H9 (cell line): ENCODE results near the gene EPHA4. TPM values are rescaled to one million over a fixed set of nuclear protein-coding genes. Genes with fewer than 3 reads are reported as not detected.

ENCODE experiments used
- DNase-seq: peaks from one replicate; pipeline ENCODE4 v3.0.0-alpha.2; 2017
- H2AFZ ChIP-seq: one replicate; pipeline ENCODE4 v1.6.1; 2013; ENCODE audit warnings: mild to moderate bottlenecking, low read length, control low read depth, moderate library complexity
- H2AK5ac ChIP-seq: 2 replicates; pipeline ENCODE4 v1.6.1; 2013; ENCODE audit warnings: low read length, control low read depth, mixed read lengths; ENCODE audit not compliant: insufficient read length
- H2BK120ac ChIP-seq: one replicate; pipeline ENCODE4 v1.6.1; 2013; ENCODE audit warnings: low read depth, mild to moderate bottlenecking, low read length, control low read depth, inconsistent platforms; ENCODE audit not compliant: poor library complexity, severe bottlenecking
- H2BK12ac ChIP-seq: 2 replicates; pipeline ENCODE4 v1.6.1; 2013; ENCODE audit warnings: low read length, control low read depth, mixed read lengths, low read depth; ENCODE audit not compliant: insufficient read length
- H2BK15ac ChIP-seq: 2 replicates; pipeline ENCODE4 v1.6.1; 2013; ENCODE audit warnings: low read depth, low read length, control low read depth
- H2BK20ac ChIP-seq: one replicate; pipeline ENCODE4 v1.6.1; 2013; ENCODE audit warnings: low read depth, mild to moderate bottlenecking, low read length, control low read depth, inconsistent platforms; ENCODE audit not compliant: poor library complexity, severe bottlenecking
- H2BK5ac ChIP-seq: 2 replicates; pipeline ENCODE4 v1.6.1; 2013; ENCODE audit warnings: low read length, control low read depth, mixed read lengths; ENCODE audit not compliant: insufficient read length
- H3K14ac ChIP-seq: 2 replicates; pipeline ENCODE4 v1.6.1; 2013; ENCODE audit warnings: low read length, control low read depth; ENCODE audit not compliant: insufficient read depth
- H3K18ac ChIP-seq: 2 replicates; pipeline ENCODE4 v1.6.1; 2013; ENCODE audit warnings: low read depth, mild to moderate bottlenecking, mixed read lengths, low read length, control low read depth; ENCODE audit not compliant: insufficient read length
- H3K23ac ChIP-seq: 2 replicates; pipeline ENCODE4 v1.6.1; 2013; ENCODE audit warnings: low read length, control low read depth, mixed read lengths, low read depth; ENCODE audit not compliant: insufficient read length
- H3K23me2 ChIP-seq: 2 replicates; pipeline ENCODE4 v1.6.1; 2013; ENCODE audit warnings: low read depth, mild to moderate bottlenecking, mixed read lengths, low read length, control low read depth; ENCODE audit not compliant: insufficient read length, poor library complexity, severe bottlenecking
- H3K27ac ChIP-seq: 2 replicates; pipeline ENCODE4 v1.5.1; 2013; ENCODE audit warnings: low read length, control low read depth, mixed read lengths, low read depth; ENCODE audit not compliant: insufficient read length
- H3K27me3 ChIP-seq: 2 replicates; pipeline ENCODE4 v1.6.1; 2013; ENCODE audit warnings: low read length, control low read depth, inconsistent platforms; ENCODE audit not compliant: insufficient read depth
- H3K4ac ChIP-seq: 2 replicates; pipeline ENCODE4 v1.6.1; 2013; ENCODE audit warnings: low read depth, mild to moderate bottlenecking, control low read depth, inconsistent platforms, low read length, moderate library complexity
- H3K4me1 ChIP-seq: 2 replicates; pipeline ENCODE4 v1.6.1; 2013; ENCODE audit warnings: low read length, control low read depth, inconsistent platforms; ENCODE audit not compliant: insufficient read depth
- H3K4me2 ChIP-seq: 2 replicates; pipeline ENCODE4 v1.6.1; 2013; ENCODE audit warnings: low read length, control low read depth, mixed read lengths; ENCODE audit not compliant: insufficient read length, insufficient read depth
- H3K56ac ChIP-seq: 2 replicates; pipeline ENCODE4 v1.6.1; 2013; ENCODE audit warnings: low read depth, mild to moderate bottlenecking, mixed read lengths, low read length, control low read depth; ENCODE audit not compliant: insufficient read length
- H3K79me1 ChIP-seq: 2 replicates; pipeline ENCODE4 v1.6.1; 2013; ENCODE audit warnings: low read depth, mild to moderate bottlenecking, moderate library complexity, low read length, control low read depth, inconsistent platforms; ENCODE audit not compliant: insufficient read depth, poor library complexity, severe bottlenecking
- H3K79me2 ChIP-seq: 2 replicates; pipeline ENCODE4 v1.6.1; 2013; ENCODE audit warnings: low read length, control low read depth, inconsistent platforms; ENCODE audit not compliant: insufficient read depth
- H3K9ac ChIP-seq: 2 replicates; pipeline ENCODE4 v1.6.1; 2013; ENCODE audit warnings: low read length, control low read depth, mixed read lengths; ENCODE audit not compliant: insufficient read length; ENCODE audit errors: extremely low read depth
- H3K9me3 ChIP-seq: one replicate; pipeline ENCODE4 v1.6.1; 2013; ENCODE audit warnings: low read depth, low read length, inconsistent platforms; ENCODE audit not compliant: control insufficient read depth
- H3T11ph ChIP-seq: one replicate; pipeline ENCODE4 v1.6.1; 2013; ENCODE audit warnings: mild to moderate bottlenecking, low read length, control low read depth, inconsistent platforms
- H4K20me1 ChIP-seq: one replicate; pipeline ENCODE4 v1.6.1; 2013; ENCODE audit not compliant: control insufficient read depth, insufficient read length, insufficient read depth
- H4K5ac ChIP-seq: 2 replicates; pipeline ENCODE4 v1.6.1; 2013; ENCODE audit warnings: low read depth, mild to moderate bottlenecking, mixed read lengths, low read length, control low read depth; ENCODE audit not compliant: insufficient read length
- H4K8ac ChIP-seq: replicated peaks from 2 replicates; pipeline ENCODE4 v1.6.1; 2013; ENCODE audit warnings: low read length, control low read depth, mixed read lengths, low read depth; ENCODE audit not compliant: insufficient read length
- H4K91ac ChIP-seq: 2 replicates; pipeline ENCODE4 v1.6.1; 2013; ENCODE audit warnings: low read depth, mild to moderate bottlenecking, moderate library complexity, mixed read lengths, low read length, control low read depth; ENCODE audit not compliant: insufficient read length
- H3K27ac Mint-ChIP-seq, 3 experiments: 2 replicates in 2 of 3; 3 replicates in 1 of 3; pipeline ENCODE4 v1.8.0; 2020 to 2021; ENCODE audit warnings: mixed read lengths in 3 of 3, mild to moderate bottlenecking in 1 of 3, moderate library complexity in 1 of 3
- H3K27me3 Mint-ChIP-seq: 2 replicates; pipeline ENCODE4 v1.8.0; 2021; ENCODE audit warnings: low read depth, mild to moderate bottlenecking, moderate library complexity, mixed read lengths
- H3K36me3 Mint-ChIP-seq, 3 experiments: 2 replicates in 2 of 3; 3 replicates in 1 of 3; pipeline ENCODE4 v1.8.0; 2020 to 2021; ENCODE audit warnings: low read depth in 3 of 3, mixed read lengths in 3 of 3; ENCODE audit not compliant: insufficient read depth in 1 of 3
- H3K4me1 Mint-ChIP-seq, 2 experiments: 2 replicates each; pipeline ENCODE4 v1.8.0; 2020; ENCODE audit warnings: mixed read lengths in 2 of 2
- H3K4me3 Mint-ChIP-seq, 2 experiments: 2 replicates in 1 of 2; 3 replicates in 1 of 2; pipeline ENCODE4 v1.8.0; 2020 to 2021; ENCODE audit warnings: mild to moderate bottlenecking in 2 of 2, mixed read lengths in 2 of 2, moderate library complexity in 1 of 2
- H3K9me3 Mint-ChIP-seq, 2 experiments: 2 replicates in 1 of 2; 3 replicates in 1 of 2; pipeline ENCODE4 v1.8.0; 2020; ENCODE audit warnings: mild to moderate bottlenecking in 2 of 2, mixed read lengths in 2 of 2, moderate library complexity in 1 of 2
- CTCF ChIP-seq: fragments of 200-600 bp; sonication (generic); conservative IDR thresholded peaks from 3 replicates; pipeline ENCODE4 v1.8.0; 2021; ENCODE audit warnings: antibody characterized with exemption, mild to moderate bottlenecking
- WGBS: extraction: QIAGEN DNeasy Blood & Tissue Kit; methylation state at CpG from one replicate; pipeline ENCODE4 v1.1.7; 2013; ENCODE audit warnings: missing lambda C conversion rate, low lambda C conversion rate, mixed read lengths; ENCODE audit not compliant: insufficient read length; ENCODE audit errors: extremely low coverage; 5-methylcytosine and 5-hydroxymethylcytosine counted together
- total RNA-seq: library from RNA; stranded (reverse); gene quantifications from 2 replicates; pipeline ENCODE4 v1.2.1, GENCODE V29; 2021

EPHA4 gene
- total RNA-seq, 1 experiment from 2014 or later, result 25.1 TPM

DNA sequence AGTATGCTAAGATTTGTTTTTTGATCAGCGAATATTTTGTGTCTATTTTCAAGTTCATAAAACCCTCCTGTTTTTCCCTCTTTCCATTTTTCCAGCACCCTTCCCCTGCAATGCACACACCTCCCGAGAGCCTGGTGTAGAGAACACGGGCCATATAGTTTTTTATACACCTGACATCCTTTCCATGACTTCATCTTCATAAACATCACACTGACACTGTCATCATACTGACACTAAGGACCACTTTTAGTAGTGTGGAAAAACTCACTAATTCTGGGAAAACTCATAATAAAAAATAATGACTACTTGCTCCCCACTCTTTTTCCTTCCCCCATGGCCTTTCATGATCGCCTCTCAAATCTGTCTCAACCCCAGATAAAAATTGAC, 70.2 kb downstream of the EPHA4 start:
- H3T11ph ChIP-seq, result no peak overlapping the region
- no peaks in the 10 kb centered on the region for H4K20me1 ChIP-seq
- no peak overlapping the region for H3K9ac ChIP-seq
- no peak overlapping the region for H3K18ac ChIP-seq
- H3K4ac ChIP-seq, result no peak overlapping the region
- H3K27me3 Mint-ChIP-seq, result no peaks in the 10 kb centered on the region
- no peak overlapping the region for H4K5ac ChIP-seq
- H2BK15ac ChIP-seq, result no peak overlapping the region
- H2BK20ac ChIP-seq, result no peak overlapping the region
- no peak for TF ChIP-seq CTCF
- H3K14ac ChIP-seq, result no peak overlapping the region
- peaks cover 11 to 16% of the 10 kb centered on the region in 2 experiments for H3K4me1 Mint-ChIP-seq
- no peak overlapping the region for H3K27ac Mint-ChIP-seq
- no peak overlapping the region for H2AFZ ChIP-seq
- peaks cover 0 to 10% (median 2%) of the 10 kb centered on the region in 3 experiments; a peak in 4 of 7 replicates for H3K36me3 Mint-ChIP-seq
- no peaks in the 10 kb centered on the region for H3K27me3 ChIP-seq
- no peak overlapping the region for H2BK12ac ChIP-seq
- H3K79me2 ChIP-seq, result no peaks in the 10 kb centered on the region
- no peak overlapping the region for H4K91ac ChIP-seq
- H2AK5ac ChIP-seq, result no peak overlapping the region
- H3K9me3 ChIP-seq, result no peaks in the 10 kb centered on the region
- no peaks in the 10 kb centered on the region for H3K79me1 ChIP-seq
- no peaks in the 10 kb centered on the region for H3K23me2 ChIP-seq
- no peaks in the 10 kb centered on the region for H3K9me3 Mint-ChIP-seq
- H2BK120ac ChIP-seq, result no peak overlapping the region
- WGBS, result no CpG with 5 or more reads among the region's 4 CpGs
- no peak overlapping the region for H2BK5ac ChIP-seq
- H3K4me2 ChIP-seq, result no peak overlapping the region
- no peaks in the 10 kb centered on the region for H3K4me1 ChIP-seq
- no peak overlapping the region for H4K8ac ChIP-seq
- no peak overlapping the region for H3K27ac ChIP-seq
- H3K4me3 Mint-ChIP-seq, result no peak overlapping the region
- DNase-seq, result no peak
- no peak overlapping the region for H3K56ac ChIP-seq
- no peak overlapping the region for H3K23ac ChIP-seq
